H9 (cell line): ENCODE data around the gene CNIH2. TPM values are rescaled to one million over a fixed set of nuclear protein-coding genes. Genes with fewer than 3 reads are reported as not detected.

ENCODE experiments used
- DNase-seq: peaks from one replicate; pipeline ENCODE4 v3.0.0-alpha.2; 2017
- H2AFZ ChIP-seq: one replicate; pipeline ENCODE4 v1.6.1; 2013; ENCODE audit warnings: mild to moderate bottlenecking, low read length, control low read depth, moderate library complexity
- H2AK5ac ChIP-seq: 2 replicates; pipeline ENCODE4 v1.6.1; 2013; ENCODE audit warnings: low read length, control low read depth, mixed read lengths; ENCODE audit not compliant: insufficient read length
- H2BK120ac ChIP-seq: one replicate; pipeline ENCODE4 v1.6.1; 2013; ENCODE audit warnings: low read depth, mild to moderate bottlenecking, low read length, control low read depth, inconsistent platforms; ENCODE audit not compliant: poor library complexity, severe bottlenecking
- H2BK12ac ChIP-seq: 2 replicates; pipeline ENCODE4 v1.6.1; 2013; ENCODE audit warnings: low read length, control low read depth, mixed read lengths, low read depth; ENCODE audit not compliant: insufficient read length
- H2BK15ac ChIP-seq: 2 replicates; pipeline ENCODE4 v1.6.1; 2013; ENCODE audit warnings: low read depth, low read length, control low read depth
- H2BK20ac ChIP-seq: one replicate; pipeline ENCODE4 v1.6.1; 2013; ENCODE audit warnings: low read depth, mild to moderate bottlenecking, low read length, control low read depth, inconsistent platforms; ENCODE audit not compliant: poor library complexity, severe bottlenecking
- H2BK5ac ChIP-seq: 2 replicates; pipeline ENCODE4 v1.6.1; 2013; ENCODE audit warnings: low read length, control low read depth, mixed read lengths; ENCODE audit not compliant: insufficient read length
- H3K14ac ChIP-seq: 2 replicates; pipeline ENCODE4 v1.6.1; 2013; ENCODE audit warnings: low read length, control low read depth; ENCODE audit not compliant: insufficient read depth
- H3K18ac ChIP-seq: 2 replicates; pipeline ENCODE4 v1.6.1; 2013; ENCODE audit warnings: low read depth, mild to moderate bottlenecking, mixed read lengths, low read length, control low read depth; ENCODE audit not compliant: insufficient read length
- H3K23ac ChIP-seq: 2 replicates; pipeline ENCODE4 v1.6.1; 2013; ENCODE audit warnings: low read length, control low read depth, mixed read lengths, low read depth; ENCODE audit not compliant: insufficient read length
- H3K23me2 ChIP-seq: 2 replicates; pipeline ENCODE4 v1.6.1; 2013; ENCODE audit warnings: low read depth, mild to moderate bottlenecking, mixed read lengths, low read length, control low read depth; ENCODE audit not compliant: insufficient read length, poor library complexity, severe bottlenecking
- H3K27ac ChIP-seq: 2 replicates; pipeline ENCODE4 v1.5.1; 2013; ENCODE audit warnings: low read length, control low read depth, mixed read lengths, low read depth; ENCODE audit not compliant: insufficient read length
- H3K27me3 ChIP-seq: 2 replicates; pipeline ENCODE4 v1.6.1; 2013; ENCODE audit warnings: low read length, control low read depth, inconsistent platforms; ENCODE audit not compliant: insufficient read depth
- H3K4ac ChIP-seq: 2 replicates; pipeline ENCODE4 v1.6.1; 2013; ENCODE audit warnings: low read depth, mild to moderate bottlenecking, control low read depth, inconsistent platforms, low read length, moderate library complexity
- H3K4me1 ChIP-seq: 2 replicates; pipeline ENCODE4 v1.6.1; 2013; ENCODE audit warnings: low read length, control low read depth, inconsistent platforms; ENCODE audit not compliant: insufficient read depth
- H3K4me2 ChIP-seq: 2 replicates; pipeline ENCODE4 v1.6.1; 2013; ENCODE audit warnings: low read length, control low read depth, mixed read lengths; ENCODE audit not compliant: insufficient read length, insufficient read depth
- H3K56ac ChIP-seq: 2 replicates; pipeline ENCODE4 v1.6.1; 2013; ENCODE audit warnings: low read depth, mild to moderate bottlenecking, mixed read lengths, low read length, control low read depth; ENCODE audit not compliant: insufficient read length
- H3K79me1 ChIP-seq: 2 replicates; pipeline ENCODE4 v1.6.1; 2013; ENCODE audit warnings: low read depth, mild to moderate bottlenecking, moderate library complexity, low read length, control low read depth, inconsistent platforms; ENCODE audit not compliant: insufficient read depth, poor library complexity, severe bottlenecking
- H3K79me2 ChIP-seq: 2 replicates; pipeline ENCODE4 v1.6.1; 2013; ENCODE audit warnings: low read length, control low read depth, inconsistent platforms; ENCODE audit not compliant: insufficient read depth
- H3K9ac ChIP-seq: 2 replicates; pipeline ENCODE4 v1.6.1; 2013; ENCODE audit warnings: low read length, control low read depth, mixed read lengths; ENCODE audit not compliant: insufficient read length; ENCODE audit errors: extremely low read depth
- H3K9me3 ChIP-seq: one replicate; pipeline ENCODE4 v1.6.1; 2013; ENCODE audit warnings: low read depth, low read length, inconsistent platforms; ENCODE audit not compliant: control insufficient read depth
- H3T11ph ChIP-seq: one replicate; pipeline ENCODE4 v1.6.1; 2013; ENCODE audit warnings: mild to moderate bottlenecking, low read length, control low read depth, inconsistent platforms
- H4K20me1 ChIP-seq: one replicate; pipeline ENCODE4 v1.6.1; 2013; ENCODE audit not compliant: control insufficient read depth, insufficient read length, insufficient read depth
- H4K5ac ChIP-seq: 2 replicates; pipeline ENCODE4 v1.6.1; 2013; ENCODE audit warnings: low read depth, mild to moderate bottlenecking, mixed read lengths, low read length, control low read depth; ENCODE audit not compliant: insufficient read length
- H4K8ac ChIP-seq: replicated peaks from 2 replicates; pipeline ENCODE4 v1.6.1; 2013; ENCODE audit warnings: low read length, control low read depth, mixed read lengths, low read depth; ENCODE audit not compliant: insufficient read length
- H4K91ac ChIP-seq: 2 replicates; pipeline ENCODE4 v1.6.1; 2013; ENCODE audit warnings: low read depth, mild to moderate bottlenecking, moderate library complexity, mixed read lengths, low read length, control low read depth; ENCODE audit not compliant: insufficient read length
- H3K27ac Mint-ChIP-seq, 3 experiments: 2 replicates in 2 of 3; 3 replicates in 1 of 3; pipeline ENCODE4 v1.8.0; 2020 to 2021; ENCODE audit warnings: mixed read lengths in 3 of 3, mild to moderate bottlenecking in 1 of 3, moderate library complexity in 1 of 3
- H3K27me3 Mint-ChIP-seq: 2 replicates; pipeline ENCODE4 v1.8.0; 2021; ENCODE audit warnings: low read depth, mild to moderate bottlenecking, moderate library complexity, mixed read lengths
- H3K36me3 Mint-ChIP-seq, 3 experiments: 2 replicates in 2 of 3; 3 replicates in 1 of 3; pipeline ENCODE4 v1.8.0; 2020 to 2021; ENCODE audit warnings: low read depth in 3 of 3, mixed read lengths in 3 of 3; ENCODE audit not compliant: insufficient read depth in 1 of 3
- H3K4me1 Mint-ChIP-seq, 2 experiments: 2 replicates each; pipeline ENCODE4 v1.8.0; 2020; ENCODE audit warnings: mixed read lengths in 2 of 2
- H3K4me3 Mint-ChIP-seq, 2 experiments: 2 replicates in 1 of 2; 3 replicates in 1 of 2; pipeline ENCODE4 v1.8.0; 2020 to 2021; ENCODE audit warnings: mild to moderate bottlenecking in 2 of 2, mixed read lengths in 2 of 2, moderate library complexity in 1 of 2
- H3K9me3 Mint-ChIP-seq, 2 experiments: 2 replicates in 1 of 2; 3 replicates in 1 of 2; pipeline ENCODE4 v1.8.0; 2020; ENCODE audit warnings: mild to moderate bottlenecking in 2 of 2, mixed read lengths in 2 of 2, moderate library complexity in 1 of 2
- CTCF ChIP-seq: fragments of 200-600 bp; sonication (generic); conservative IDR thresholded peaks from 3 replicates; pipeline ENCODE4 v1.8.0; 2021; ENCODE audit warnings: antibody characterized with exemption, mild to moderate bottlenecking
- WGBS: extraction: QIAGEN DNeasy Blood & Tissue Kit; methylation state at CpG from one replicate; pipeline ENCODE4 v1.1.7; 2013; ENCODE audit warnings: missing lambda C conversion rate, low lambda C conversion rate, mixed read lengths; ENCODE audit not compliant: insufficient read length; ENCODE audit errors: extremely low coverage; 5-methylcytosine and 5-hydroxymethylcytosine counted together
- total RNA-seq: library from RNA; stranded (reverse); gene quantifications from 2 replicates; pipeline ENCODE4 v1.2.1, GENCODE V29; 2021

CNIH2 gene
- total RNA-seq, 1 experiment from 2014 or later = 12.0 TPM

GRCh38 chr11:66293777-66294625 is 16.0 kb downstream of the CNIH2 start:
- H2BK5ac ChIP-seq = no peak overlapping the region
- no peak overlapping the region for H4K5ac ChIP-seq
- H3K36me3 Mint-ChIP-seq = peaks cover 0 to 2% (median 0%) of the 10 kb centered on the region in 3 experiments; a peak in 2 of 7 replicates
- H2AFZ ChIP-seq = no peak overlapping the region
- no peak overlapping the region for H3K18ac ChIP-seq
- no peak overlapping the region for H3K27ac Mint-ChIP-seq
- peaks cover 9% of the 10 kb centered on the region for H3K23me2 ChIP-seq
- H2BK15ac ChIP-seq = no peak overlapping the region
- H3K79me1 ChIP-seq = no peaks in the 10 kb centered on the region
- no peak overlapping the region for H3K9ac ChIP-seq
- no peaks in the 10 kb centered on the region for H3K79me2 ChIP-seq
- no peak overlapping the region for H2BK12ac ChIP-seq
- WGBS = no CpG with 5 or more reads among the region's 30 CpGs
- H3K56ac ChIP-seq = no peak overlapping the region
- H3K4ac ChIP-seq = no peak overlapping the region
- H3K27me3 ChIP-seq = peaks cover 8% of the 10 kb centered on the region; the same call in 1 of the 2 replicates
- no peak for TF ChIP-seq CTCF
- H2BK120ac ChIP-seq = no peak overlapping the region
- no peak overlapping the region; a peak in 2 of 5 replicates for H3K4me3 Mint-ChIP-seq
- no peak overlapping the region for H3K14ac ChIP-seq
- H4K8ac ChIP-seq = no peak overlapping the region
- peaks cover 42% of the 10 kb centered on the region for H3K27me3 Mint-ChIP-seq
- H3K9me3 ChIP-seq = no peaks in the 10 kb centered on the region
- peaks cover 24 to 32% of the 10 kb centered on the region in 2 experiments for H3K4me1 Mint-ChIP-seq
- no peak overlapping the region for H4K91ac ChIP-seq
- H3K4me2 ChIP-seq = no peak overlapping the region
- H2AK5ac ChIP-seq = no peak overlapping the region
- no peak overlapping the region for H3K27ac ChIP-seq
- no peaks in the 10 kb centered on the region for H4K20me1 ChIP-seq
- peaks cover 4% of the 10 kb centered on the region for H3K4me1 ChIP-seq
- no peak for DNase-seq
- H3T11ph ChIP-seq = no peak overlapping the region
- no peak overlapping the region for H3K23ac ChIP-seq
- no peaks in the 10 kb centered on the region for H3K9me3 Mint-ChIP-seq
- H2BK20ac ChIP-seq = no peak overlapping the region
